Adrenal gland (tissue), 5 donors: ENCODE measurements around the gene TMEM72.

Source experiments
- POLR2A ChIP-seq, 2 donors: fragments of 450-650 bp; IDR thresholded peaks; one replicate each; pipeline ENCODE4 v1.6.1; 2017; ENCODE audit warnings: antibody characterized with exemption in 2 of 2, mild to moderate bottlenecking in 2 of 2, moderate library complexity in 1 of 2
- TF ChIP-seq, protein P1 (sequence below), 6 experiments: fragments of 450-650 bp in 4 of 6; fragments of 200-600 bp in 2 of 6; sonication (generic) in 1 of 6; IDR thresholded peaks; 1 replicate in 5 of 6; 2 replicates in 1 of 6; pipeline versions ENCODE4 v1.5.1 to v1.8.0; 2016 to 2021; ENCODE audit warnings: antibody characterized with exemption in 6 of 6, mild to moderate bottlenecking in 2 of 6, moderate library complexity in 1 of 6
- donor health status: DM: no; HTN: no; CAD: no.

DNA sequence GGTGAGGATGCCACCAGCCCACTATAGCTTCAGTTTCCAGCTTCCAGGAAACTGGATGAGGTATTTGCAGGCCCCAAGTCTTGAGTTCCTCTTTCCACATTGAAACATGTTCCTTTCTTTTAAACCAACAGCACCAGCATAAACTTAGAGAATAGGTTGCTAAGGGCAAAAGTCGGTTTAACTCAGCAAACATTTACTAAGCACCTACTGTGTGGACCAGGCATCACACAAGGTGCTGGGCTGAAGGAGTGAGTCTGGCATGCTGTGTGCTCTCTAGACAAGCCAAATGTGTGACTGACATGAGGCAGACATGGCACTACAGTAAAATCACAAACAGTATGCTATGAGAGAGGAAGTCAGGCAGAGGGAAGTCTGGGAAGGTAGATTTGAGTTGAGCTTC, 37.5 kb downstream of the TMEM72 start:
- TF ChIP-seq, protein P1, sequence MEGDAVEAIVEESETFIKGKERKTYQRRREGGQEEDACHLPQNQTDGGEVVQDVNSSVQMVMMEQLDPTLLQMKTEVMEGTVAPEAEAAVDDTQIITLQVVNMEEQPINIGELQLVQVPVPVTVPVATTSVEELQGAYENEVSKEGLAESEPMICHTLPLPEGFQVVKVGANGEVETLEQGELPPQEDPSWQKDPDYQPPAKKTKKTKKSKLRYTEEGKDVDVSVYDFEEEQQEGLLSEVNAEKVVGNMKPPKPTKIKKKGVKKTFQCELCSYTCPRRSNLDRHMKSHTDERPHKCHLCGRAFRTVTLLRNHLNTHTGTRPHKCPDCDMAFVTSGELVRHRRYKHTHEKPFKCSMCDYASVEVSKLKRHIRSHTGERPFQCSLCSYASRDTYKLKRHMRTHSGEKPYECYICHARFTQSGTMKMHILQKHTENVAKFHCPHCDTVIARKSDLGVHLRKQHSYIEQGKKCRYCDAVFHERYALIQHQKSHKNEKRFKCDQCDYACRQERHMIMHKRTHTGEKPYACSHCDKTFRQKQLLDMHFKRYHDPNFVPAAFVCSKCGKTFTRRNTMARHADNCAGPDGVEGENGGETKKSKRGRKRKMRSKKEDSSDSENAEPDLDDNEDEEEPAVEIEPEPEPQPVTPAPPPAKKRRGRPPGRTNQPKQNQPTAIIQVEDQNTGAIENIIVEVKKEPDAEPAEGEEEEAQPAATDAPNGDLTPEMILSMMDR (IDR thresholded peaks at IDR 0.05), result no peak
- no peak for TF ChIP-seq POLR2A (IDR thresholded peaks at IDR 0.05)
